Right ventricle myocardium inferior (tissue), 1 donor: Measurements from ENCODE around the gene DNAL1. TPM values are rescaled to one million over a fixed set of nuclear protein-coding genes. Genes with fewer than 3 reads are reported as not detected.
A peak's percentile ranks its signal among the peaks of the same experiment; 100 is the strongest.

ENCODE experiments used
- ATAC-seq: fragments of 200-7000 bp; cut with Tn5 transposase; one replicate; pipeline ENCODE4 v1.9.1; 2020; ENCODE audit warnings: mild to moderate bottlenecking, moderate library complexity
- DNase-seq: peaks from one replicate; pipeline ENCODE4 v3.0.0; 2021; ENCODE audit errors: missing footprints
- intact Hi-C: fragments of 100-400 bp; cut with DNase I; formaldehyde crosslinking; loops from one replicate; pipeline ENCODE4 v1.11.0; 2022
- long read RNA-seq: library from polyadenylated mRNA; unstranded; transcript quantifications from one replicate; pipeline ENCODE4 v2.0.0, GENCODE V29; 2021
- total RNA-seq: library from RNA; stranded (reverse); fragmentation: NEBNext Ultra II Directional; extraction: Animal tissue kit (Norgen Biotek cat#: 25700); gene quantifications from one replicate; pipeline ENCODE4 v1.2.1, GENCODE V29; 2021
- donor health status: DM: no; HTN: yes; CAD: no; lungs with severe emphysema.

The DNAL1 gene, protein sequence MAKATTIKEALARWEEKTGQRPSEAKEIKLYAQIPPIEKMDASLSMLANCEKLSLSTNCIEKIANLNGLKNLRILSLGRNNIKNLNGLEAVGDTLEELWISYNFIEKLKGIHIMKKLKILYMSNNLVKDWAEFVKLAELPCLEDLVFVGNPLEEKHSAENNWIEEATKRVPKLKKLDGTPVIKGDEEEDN
- total RNA-seq, result 16.4 TPM
- long read RNA-seq, full-length matches to known transcripts, result 2 of 2 reads
- long read RNA-seq, partial matches to known transcripts, result 0 of 2 reads
- long read RNA-seq, other reads (novel, unspliced or antisense), result 0 of 2 reads

DNA sequence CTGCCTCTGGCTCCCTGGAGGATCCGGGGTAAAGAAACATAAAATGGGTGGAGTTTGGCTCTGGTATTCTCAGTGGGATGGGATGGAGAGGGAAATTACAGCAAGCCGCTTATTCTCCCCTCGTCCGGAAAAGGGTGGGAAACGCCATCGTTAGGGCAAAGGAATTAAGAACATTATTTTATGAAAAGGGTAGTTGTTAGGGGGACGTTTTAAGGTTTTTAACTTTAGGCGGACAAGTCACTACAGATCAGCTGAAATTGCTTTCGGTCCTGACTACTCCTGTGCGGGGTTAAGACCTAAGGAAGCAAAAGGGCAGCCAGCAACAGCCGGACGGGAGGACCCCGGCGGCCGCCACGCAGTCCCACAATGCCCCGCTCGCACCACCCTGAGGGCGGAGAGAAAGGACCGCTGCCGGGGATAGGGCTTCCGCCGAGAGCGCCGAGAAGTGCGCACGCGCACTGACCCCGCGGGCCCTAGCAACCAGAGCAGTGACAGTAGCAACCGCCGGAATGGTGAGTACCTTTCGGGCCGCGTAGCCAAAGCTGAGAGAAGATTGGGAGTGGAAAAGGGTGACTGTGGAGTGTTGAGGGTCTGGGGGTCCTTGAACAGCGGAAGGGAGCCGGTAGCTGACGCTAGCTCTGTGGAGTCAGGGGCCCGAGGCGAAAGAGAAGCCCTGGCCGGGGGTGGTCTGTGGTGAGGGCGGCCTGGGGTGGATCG is at the start of gene DNAL1:
DNAL1 (plus strand) TSS at position 456 of the 717 bp plus-strand sequence; CDS start at position 510, 54 bp downstream.
- peak; percentile 100 for ATAC-seq
- intact Hi-C loops, result loop anchor here (5.0 to 10.0 kb wide), 2 partner anchors 68 to 210 kb away; partner anchors contain the start of genes PNMA1 and PTGR2

DNA sequence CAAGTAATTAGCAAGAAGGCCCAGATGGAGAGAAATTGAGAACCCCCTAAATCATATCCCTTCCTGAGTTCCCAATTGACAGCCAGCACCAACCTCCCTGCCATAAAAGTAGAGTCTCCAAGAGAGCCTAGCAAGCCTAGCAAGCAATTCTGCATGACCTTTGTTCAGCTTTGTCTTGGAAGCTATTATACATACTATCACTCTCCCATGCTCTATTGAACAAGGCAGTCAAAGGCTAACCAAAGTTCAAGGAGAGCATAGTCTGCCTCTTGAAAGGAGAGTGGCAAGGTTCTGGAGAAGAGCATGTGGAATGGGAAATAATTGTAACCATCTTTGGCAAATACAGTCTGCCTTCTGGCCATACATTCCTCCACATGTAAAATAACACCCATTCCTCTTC is 45.3 kb upstream of the DNAL1 start:
- DNase-seq (no peak), ATAC-seq (no peak)
- intact Hi-C loops, result no loop called here

More for the DNA sequence above, at the start of gene DNAL1:
- peak; percentile 97 for DNase-seq

DNA sequence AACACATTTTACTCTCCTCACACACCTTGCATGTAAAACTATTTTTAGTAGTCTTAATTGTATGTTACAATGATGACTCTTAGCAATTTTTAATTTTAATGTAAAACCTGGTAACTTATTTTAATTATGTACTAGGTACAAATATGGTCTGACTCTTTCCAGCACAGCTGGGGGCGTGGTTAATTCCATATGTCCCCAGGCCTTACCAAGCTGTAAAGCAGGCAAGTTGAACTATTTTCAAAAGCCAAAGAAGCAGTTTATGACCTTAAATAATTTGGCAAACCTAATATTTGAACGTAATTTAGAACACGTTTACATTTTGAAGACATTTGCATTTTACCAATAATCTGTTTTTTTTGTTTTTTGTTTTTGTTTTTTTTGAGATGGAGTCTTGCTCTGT is 41.8 kb upstream of the DNAL1 start:
- no peak for DNase-seq
- intact Hi-C loops, result no loop called here
- no peak for ATAC-seq

DNA sequence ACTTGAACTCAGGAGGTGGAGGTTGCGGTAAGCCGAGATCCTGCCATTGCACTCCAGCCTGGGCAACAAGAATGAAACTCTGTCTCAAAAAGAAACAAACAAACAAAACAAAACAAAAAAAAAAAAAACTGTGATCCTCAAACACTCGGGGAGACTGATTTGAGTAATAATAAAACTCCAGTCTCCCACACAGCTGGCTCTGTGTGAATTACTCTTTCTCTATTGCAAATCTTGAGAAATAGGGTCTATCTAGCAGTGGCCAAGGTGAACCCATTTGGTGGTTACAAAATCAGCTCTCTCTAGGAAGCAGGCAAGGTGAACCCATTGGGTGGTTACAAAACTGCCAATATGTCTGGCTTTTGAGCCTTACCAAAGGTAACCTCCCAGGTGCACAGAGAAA is 38.5 kb upstream of the DNAL1 start:
- ATAC-seq (no peak), DNase-seq (no peak)
- intact Hi-C loops, result no loop called here

DNA sequence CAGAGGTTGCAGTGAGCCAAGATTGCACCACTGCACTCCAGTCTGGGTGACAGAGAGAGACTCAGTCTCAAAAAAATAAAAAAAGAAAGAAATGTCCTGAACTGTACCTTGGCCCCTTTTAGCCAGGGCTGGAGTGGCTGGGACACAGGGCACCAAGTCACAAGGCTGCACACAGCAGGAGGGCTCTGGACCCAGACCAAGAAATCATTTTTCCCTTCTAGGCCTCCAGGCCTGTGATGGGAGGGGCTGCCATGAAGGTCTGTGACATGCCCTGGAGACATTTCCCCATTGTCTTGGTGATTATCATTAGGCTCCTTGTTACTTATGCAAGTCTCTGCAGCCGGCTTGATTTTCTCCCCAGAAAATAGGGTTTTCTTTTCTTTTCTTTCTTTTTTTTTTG is 37.5 kb upstream of the DNAL1 start:
- intact Hi-C loops, result no loop called here
- ATAC-seq (no peak), DNase-seq (no peak)

DNA sequence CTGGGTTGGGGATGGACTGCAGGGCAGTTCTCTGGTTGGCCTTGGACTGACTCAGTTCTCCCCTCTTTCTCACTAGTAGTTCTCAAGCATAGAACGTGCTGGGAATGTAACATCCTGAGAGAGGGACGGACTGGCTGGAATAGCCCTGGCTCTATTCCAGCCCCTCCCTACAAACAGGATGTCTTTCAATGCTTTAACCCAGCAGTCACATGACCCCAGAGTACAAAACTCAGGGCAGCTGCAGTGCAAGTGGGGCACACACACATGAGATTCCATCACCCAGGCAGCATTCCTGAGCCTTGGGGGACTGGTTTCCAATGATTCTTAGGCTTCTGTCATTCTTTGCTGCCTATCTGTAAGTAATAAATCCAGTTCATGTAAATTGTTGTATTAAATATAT is 34.1 kb upstream of the DNAL1 start:
- ATAC-seq (no peak), DNase-seq (no peak)
- intact Hi-C loops, result no loop called here

DNA sequence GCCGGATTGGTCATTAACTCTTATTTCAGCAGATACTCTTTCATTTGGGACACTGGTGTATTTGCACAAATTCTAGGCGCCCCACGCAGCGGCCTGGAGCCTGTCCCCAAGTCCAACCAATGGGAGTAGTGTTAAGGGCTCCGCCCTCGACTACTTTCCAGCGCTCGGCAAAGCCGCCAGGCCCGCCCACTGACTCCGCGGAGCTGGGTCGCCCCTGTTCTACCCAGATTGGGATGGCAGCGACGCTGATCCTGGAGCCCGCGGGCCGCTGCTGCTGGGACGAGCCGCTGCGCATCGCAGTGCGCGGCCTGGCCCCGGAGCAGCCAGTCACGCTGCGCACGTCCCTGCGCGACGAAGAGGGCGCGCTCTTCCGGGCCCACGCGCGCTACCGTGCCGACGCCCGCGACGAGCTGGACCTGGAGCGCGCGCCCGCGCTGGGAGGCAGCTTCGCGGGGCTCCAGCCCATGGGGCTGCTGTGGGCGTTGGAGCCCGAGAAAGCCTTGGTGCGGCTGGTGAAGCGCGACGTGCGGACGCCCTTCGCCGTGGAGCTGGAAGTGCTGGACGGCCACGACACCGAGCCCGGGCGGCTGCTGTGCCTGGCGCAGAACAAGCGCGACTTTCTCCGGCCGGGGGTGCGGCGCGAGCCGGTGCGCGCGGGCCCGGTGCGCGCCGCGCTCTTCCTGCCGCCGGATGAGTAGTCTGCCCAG is 32.3 kb upstream of the DNAL1 start, which contains the start of gene ACOT6:
ACOT6 (plus strand) TSS at position 179 of the 707 bp plus-strand sequence; CDS start at position 234, 55 bp downstream.
- intact Hi-C loops, result no loop called here
- peak; percentile 93 for ATAC-seq
- DNase-seq, result peak; percentile 81

DNA sequence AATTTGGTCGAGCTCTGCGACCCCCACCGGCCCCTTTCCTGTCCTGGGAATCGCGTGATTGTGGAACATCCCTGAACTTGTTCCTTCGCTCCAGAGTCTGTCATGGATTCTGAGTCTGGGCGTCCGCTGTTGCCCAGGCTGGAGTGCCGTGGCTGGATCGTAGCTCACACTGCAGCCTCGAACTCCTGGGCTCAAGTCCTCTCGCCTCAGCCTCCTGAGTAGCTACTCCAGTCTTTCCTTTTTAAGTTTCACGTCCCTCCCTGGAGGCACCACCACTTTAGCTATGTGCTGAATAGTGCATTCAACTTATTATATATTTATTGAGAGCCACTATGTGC is 31.8 kb upstream of the DNAL1 start:
- ATAC-seq (peak; percentile 32), DNase-seq (no peak)
- intact Hi-C loops, result no loop called here

DNA sequence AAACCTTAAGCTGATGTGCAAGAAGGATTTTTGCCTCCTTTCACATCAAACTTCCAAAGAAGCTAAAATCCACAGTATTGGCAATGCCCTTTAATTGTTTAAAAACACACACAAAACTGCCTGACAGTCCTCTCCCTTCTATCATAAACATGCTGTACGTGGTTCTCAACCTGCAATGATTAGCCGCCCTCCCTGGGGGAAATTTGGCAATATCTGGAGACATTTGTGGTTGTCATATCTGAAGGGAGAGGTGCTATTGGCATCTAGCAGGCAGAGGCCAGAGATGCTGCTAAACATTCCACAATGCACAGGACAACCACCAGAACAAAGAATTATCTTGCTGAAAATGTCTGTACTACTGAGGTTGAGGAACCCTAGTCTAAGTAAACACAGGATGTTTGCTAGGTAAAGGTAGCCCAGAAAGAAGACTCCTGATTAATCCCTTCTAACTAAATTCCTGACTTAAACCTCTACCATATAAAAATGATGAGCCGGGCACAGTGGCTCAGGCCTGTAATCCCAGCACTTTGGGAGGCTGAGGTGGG is 31.3 kb upstream of the DNAL1 start:
- intact Hi-C loops, result no loop called here
- DNase-seq (no peak), ATAC-seq (no peak)

DNA sequence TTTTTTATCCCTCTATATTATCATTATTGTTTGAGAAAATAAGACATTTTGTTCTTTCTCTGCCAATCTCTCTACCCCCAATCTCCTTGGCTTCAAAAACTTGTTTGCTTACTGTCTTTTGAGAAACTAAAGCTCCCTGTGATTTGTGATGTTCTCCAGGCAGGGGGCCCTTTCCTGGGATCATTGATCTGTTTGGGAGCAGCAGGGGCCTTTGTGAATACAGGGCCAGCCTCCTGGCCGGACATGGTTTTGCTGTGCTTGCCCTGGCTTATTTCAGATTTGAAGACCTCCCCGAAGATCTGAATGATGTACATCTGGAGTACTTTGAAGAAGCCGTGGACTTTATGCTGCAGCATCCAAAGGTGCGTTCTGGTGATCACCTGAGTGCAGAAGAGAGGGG is 28.0 kb upstream of the DNAL1 start:
- DNase-seq (no peak), ATAC-seq (no peak)
- intact Hi-C loops, result no loop called here

DNA sequence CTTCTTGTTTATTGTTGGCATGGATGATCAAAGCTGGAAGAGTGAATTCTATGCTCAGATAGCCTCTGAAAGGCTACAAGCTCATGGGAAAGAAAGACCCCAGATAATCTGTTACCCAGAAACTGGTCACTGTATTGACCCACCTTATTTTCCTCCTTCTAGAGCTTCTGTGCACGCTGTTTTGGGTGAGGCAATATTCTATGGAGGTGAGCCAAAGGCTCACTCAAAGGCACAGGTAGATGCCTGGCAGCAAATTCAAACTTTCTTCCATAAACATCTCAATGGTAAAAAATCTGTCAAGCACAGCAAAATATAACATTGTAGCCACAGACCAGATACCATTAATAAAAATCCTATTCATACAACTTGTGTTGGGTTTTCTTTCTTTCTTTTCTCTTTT is 25.3 kb upstream of the DNAL1 start:
- DNase-seq, result no peak
- intact Hi-C loops, result no loop called here
- ATAC-seq, result no peak

DNA sequence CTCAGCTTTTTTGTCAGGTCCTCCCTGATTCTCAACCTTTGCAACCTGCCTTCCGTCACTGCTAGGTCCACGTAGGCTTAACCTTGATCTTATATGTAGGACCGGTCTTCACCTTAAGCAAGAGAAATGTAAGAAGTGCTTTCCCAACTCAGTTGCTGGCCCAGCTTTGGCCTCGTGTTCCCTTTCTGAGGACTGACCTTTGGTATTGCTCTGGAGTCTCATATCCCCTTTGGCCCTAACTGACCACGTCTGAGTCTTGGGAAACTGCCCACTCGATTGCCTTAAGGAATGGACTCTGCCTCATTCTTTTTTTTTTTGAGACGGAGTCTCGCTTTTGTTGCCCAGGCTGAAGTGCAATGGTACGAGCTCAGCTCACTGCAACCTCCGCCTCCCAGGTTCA is 24.5 kb upstream of the DNAL1 start:
- intact Hi-C loops, result no loop called here
- DNase-seq (no peak), ATAC-seq (no peak)

DNA sequence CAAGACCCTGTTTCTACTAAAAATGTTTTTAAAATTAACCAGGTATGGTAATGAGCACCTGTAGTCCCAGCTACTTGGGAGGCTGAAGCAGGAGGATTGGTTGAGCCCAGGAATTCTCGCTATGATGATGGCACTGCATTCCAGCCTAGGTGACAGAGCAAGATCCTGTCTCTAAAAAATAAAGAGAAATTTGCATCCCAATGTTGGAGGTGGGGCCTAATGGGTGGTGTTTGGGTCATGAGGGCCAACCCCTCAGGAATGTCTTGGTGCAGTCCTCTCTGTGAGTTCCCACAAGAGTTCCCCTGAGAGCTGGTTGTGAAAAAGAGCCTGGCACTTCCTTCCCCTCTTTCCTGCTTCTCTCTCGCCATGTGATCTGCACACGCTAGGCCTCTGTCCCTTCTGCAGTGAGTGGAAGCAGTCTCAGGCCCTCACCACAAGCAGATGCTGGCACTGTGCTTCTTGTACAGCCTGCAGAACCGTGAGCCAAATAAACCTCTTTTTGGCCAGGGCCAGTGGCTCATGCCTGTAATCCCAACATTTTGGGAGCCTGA is 21.2 kb upstream of the DNAL1 start:
- intact Hi-C loops, result no loop called here
- ATAC-seq (no peak), DNase-seq (no peak)

DNA sequence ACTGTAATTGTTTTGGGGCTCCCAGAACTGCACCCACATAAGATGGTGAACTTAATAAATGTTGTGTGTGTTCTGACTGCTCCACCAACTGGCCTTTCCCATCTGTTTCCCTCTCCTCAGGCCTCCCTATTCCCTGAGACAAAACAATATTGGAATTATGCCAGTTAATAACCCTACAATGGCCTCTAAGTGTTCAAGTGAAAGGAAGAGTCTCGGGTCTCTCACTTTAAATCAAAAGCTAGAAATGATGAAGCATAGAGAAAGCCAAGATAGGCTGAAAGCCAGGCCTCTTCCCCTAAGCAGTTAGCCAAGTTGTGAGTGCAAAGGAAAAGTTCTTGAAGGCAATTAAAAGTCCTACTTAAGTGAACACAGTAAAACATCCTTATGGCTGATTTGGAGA is 19.1 kb upstream of the DNAL1 start:
- intact Hi-C loops, result no loop called here

DNA sequence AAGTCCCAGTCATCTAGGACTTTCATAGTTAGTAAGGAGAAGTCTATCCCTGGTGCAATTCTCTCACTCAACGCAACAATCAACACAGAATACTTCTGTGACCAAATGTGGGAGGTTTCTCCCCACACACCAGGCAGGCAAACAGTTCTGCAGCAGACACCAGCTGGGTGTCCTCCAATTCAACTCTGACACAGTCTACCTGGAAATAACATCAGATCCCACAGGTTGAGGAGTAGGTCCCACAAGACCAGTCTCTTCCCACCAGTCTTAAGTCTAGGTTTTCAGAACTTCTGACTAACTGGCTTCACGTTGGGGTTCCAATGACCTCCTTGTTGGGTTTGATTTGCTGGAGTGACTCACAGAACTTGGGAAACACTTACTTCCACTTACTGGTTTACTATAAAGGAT is 17.6 kb upstream of the DNAL1 start:
- ATAC-seq, result no peak
- intact Hi-C loops, result no loop called here
- no peak for DNase-seq

More for the DNA sequence above, 19.1 kb upstream of the DNAL1 start:
- ATAC-seq (no peak), DNase-seq (no peak)

DNA sequence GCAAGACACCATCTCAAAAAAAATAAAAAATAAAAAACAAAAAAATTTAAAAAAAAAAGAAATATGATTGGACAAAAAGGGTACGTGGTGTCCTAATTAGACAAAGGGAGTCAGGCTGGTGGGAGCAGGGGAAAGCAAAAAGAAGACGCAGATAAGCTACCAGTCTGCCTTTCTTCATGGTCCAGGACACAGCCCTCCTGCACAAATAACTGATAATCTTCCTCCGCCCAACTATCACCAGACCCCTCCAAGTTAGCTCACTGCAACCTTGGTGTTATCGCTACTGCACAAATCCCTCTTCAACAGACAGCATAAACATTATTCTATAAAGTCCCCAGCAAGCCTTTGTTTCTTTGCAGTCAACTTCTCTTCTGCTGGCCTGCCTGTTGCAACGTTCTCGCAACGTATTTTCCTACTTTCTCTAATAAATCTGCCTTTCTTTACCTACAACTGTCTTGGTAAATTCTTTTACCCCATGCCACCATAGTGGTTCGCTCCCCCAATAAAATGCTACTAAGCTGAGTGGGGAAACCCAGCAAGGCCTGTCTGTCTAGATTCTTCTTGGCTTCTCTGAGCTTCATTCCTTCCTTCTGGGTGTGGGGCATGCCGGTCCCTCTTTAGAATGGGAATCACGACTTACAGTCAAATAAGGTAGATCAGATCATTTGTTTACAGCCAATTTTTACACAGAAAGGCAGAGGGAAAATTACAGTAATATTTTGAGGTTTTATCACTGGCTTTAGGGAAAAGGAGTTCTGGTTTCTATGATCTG is 14.6 kb upstream of the DNAL1 start:
- ATAC-seq (no peak), DNase-seq (no peak)
- intact Hi-C loops, result loop anchor here (5.0 kb wide), 1 partner anchor 138 kb away; the partner anchor contains the start of gene RIOX1

DNA sequence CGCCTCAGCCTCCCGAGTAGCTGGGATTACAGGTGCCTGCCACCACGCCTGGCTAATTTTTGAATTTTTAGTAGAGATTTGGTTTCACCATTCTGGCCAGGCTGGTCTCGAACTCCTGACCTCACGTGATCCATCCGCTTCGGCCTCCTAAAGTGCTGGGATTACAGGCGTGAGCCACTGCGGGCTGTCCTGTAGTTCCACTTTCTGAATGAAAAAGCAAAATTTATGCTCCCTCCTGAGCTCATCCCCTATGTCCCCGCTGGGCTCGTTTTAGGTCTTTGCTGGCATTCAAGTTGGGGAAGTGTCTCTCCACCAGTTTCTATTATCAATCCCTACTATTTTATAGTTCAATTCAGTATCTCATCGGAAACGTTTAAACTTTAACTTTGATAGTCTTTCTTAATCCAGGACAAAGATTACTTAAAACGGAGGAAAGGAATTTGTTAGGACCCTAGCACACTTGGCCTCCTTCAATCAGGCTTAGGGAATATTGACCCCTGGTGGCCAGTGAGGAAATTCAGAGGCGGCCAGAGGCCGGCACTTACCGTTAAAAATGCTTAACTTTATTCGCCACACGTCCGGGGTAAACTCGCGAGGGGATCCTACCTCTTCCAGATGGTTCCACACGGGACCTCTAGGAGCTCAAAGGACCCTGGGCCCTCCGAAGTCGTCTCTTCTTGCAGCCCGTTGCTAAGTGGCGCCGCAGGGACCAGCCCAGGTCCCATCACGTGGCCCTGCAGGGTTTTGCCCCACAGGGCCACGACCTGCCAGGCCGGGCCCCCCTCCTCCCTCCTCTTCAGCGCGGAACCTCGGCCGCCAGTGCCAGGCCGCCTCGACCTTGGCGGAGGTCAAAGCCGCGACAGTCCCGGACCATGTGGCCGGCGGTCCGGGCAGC is 11.4 kb upstream of the DNAL1 start:
- peak; percentile 75 for DNase-seq
- intact Hi-C loops, result loop anchor here (2.0 to 5.0 kb wide), 2 partner anchors 125 to 141 kb away; partner anchors contain the start of gene RIOX1
- peak; percentile 87 for ATAC-seq
